ENCODE measurements around the gene USH2A.

GRCh38 chr1:216086678-216087077 lies 336.6 kb downstream of the USH2A start:
- no peak for TF ChIP-seq POLR2A (IDR thresholded peaks at IDR 0.05)
- TF ChIP-seq CTCF (IDR thresholded peaks at IDR 0.05) = no peak
- no peak for TF ChIP-seq POLR2AphosphoS5 (IDR thresholded peaks at IDR 0.05)
- no peak for TF ChIP-seq EP300 (IDR thresholded peaks at IDR 0.05)
